ENCODE results near the gene RADIL.
A peak's percentile ranks its signal among the peaks of the same experiment; 100 is the strongest.
"Not testable (repeated sequence)": the region's sequence is repeated elsewhere in the genome, so short reads cannot be mapped to it uniquely, and the experiment has no call there.

RADIL gene

DNA sequence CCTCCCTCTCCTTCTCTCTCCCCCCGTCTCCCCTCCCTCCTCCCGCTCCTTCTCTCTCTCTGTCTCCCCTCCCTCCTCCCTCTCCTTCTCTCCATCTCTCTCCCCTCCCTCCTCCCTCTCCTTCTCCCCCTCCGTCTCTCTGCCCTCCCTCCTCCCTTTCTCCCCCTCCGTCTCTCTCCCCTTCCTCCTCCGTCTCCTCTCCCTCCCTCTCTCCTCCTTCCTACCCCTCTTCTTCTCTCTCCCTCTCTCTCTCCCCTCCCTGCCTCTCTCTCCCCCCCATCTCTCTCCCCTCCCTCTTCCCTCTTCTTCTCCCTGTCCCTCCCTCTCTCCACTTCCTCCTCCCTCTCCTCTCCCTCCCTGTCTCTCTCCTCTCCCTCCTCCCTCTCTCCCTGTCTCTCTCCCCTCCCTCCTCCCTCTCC, 75.9 kb downstream of the RADIL start:
- DNase-seq (ENCODE audit: low spot score) = no peak

- no peak for DNase-seq (ENCODE audit: low spot score)
Measured at GRCh38 chr7:4806983-4807597, 76.4 kb downstream of the RADIL start.

GRCh38 chr7:4805984-4806300, 77.6 kb downstream of the RADIL start:
- no peak for DNase-seq (ENCODE audit: low spot score)

DNA sequence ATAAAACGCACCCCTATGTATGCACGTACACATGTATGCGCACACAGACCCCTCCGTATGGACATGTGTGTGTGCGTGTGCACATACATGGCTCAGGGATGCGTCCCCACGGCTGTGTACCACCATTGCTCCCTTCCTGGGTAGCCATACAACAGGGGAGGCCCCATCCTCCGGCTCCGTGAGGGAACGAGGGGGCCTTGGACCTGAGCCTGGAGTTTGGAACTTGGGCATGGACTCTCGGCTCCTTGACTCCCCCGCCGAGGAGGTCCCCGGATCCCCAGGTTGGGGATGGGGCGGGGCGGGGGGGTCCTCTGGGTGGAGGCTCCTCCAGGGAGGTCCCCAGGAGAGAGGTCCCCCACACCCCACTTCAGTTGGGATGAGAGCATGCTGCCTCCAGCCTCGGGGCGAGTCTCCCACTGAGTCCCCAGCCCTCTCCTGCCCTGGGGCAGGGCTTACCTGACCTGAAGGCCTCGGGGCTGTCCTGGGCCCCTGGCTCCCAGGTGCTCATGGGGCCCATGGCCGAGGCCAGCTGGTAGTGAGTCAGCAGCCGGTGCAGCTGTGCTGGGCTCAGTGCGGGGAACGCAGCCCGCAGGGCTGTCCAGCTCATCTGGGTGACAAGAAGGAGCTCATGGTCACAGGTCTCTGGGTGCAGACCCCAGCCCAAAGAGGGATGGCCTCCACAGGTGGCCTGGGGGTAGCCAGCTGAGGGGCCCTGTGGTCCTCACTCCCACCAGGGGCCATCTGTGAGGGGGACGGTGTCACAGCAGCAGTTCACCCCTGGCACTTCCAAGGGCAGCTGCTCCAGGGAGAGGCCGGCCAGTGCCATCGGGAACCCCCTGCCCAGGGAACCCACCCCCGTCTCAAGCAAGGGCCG, 78.2 kb downstream of the RADIL start:
- DNase-seq (ENCODE audit: low spot score) = no peak

- no peak for DNase-seq (ENCODE audit: low spot score)
Measured at GRCh38 chr7:4803397-4804241, 79.9 kb downstream of the RADIL start.

- DNase-seq (ENCODE audit: low spot score) = not testable (repeated sequence)
Measured at GRCh38 chr7:4802577-4802976, 80.9 kb downstream of the RADIL start.

- no peak for DNase-seq (ENCODE audit: low spot score)
Measured at GRCh38 chr7:4801839-4802231, 81.7 kb downstream of the RADIL start.

DNA sequence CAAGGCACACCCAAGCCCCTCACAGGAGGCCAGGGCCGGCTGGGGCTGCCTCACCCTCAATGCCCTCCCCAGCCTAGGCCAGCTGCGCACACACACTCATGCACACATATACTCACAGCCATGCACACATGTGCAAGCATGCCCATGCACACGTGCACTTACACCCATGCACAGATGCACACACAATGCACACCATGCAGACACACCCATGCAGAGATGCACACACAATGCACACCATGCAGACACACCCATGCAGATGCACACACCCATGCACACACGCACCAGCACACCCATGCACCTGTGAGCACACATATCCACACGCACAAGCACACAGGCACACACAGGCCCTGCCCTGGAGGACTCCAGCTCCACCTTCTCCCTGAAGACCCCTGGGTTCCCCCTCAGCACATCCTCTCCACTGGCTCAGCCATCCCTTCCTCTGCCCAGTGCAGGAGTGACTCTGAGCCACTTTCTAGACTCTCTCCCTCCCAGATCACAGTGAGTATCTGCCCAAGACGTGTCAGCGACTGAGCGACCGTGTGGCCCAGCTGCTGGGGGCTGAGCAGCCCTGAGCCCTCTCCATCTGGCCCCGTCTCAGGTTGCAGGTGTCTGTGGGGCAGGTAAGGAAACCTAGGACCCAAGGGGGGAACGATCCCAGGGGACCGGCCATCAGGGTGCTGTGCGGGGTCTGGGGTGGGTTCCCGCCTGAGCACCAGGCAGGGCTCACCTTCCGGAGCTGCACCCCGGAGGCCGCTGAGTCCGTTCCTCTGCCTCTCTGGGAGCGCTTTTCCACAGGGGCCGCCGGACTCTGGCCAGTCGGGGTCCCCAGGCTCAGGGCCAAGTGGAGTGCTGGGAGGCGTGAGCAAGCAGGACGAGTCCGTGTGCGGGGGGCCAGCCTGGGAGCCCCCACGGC, 82.3 kb downstream of the RADIL start:
- DNase-seq (ENCODE audit: low spot score) = no peak

DNA sequence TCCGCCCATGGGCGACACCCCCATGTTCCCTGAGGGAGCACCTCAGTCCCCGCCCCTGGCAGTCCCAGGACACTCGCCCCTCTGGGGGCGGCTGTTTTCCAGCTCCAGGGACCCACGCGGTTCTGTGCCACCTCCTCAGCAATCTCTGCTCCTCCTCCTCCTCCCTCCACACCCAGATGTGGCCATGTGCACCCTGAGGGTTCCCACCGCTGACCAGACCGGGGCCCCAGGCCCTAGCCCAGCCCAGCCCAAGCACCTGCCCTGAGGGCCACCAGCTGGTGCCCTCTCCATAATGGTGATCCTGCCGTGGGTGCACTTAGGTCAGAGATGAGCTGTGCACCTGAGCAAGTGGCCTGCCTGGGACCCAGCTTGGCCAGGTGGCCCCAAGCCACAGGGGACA, 83.0 kb downstream of the RADIL start:
- no peak for DNase-seq (ENCODE audit: low spot score)

- DNase-seq (ENCODE audit: low spot score) = no peak
Measured at GRCh38 chr7:4799508-4800268, 83.8 kb downstream of the RADIL start.

GRCh38 chr7:4798706-4799235, 84.7 kb downstream of the RADIL start:
- no peak for DNase-seq (ENCODE audit: low spot score)

DNA sequence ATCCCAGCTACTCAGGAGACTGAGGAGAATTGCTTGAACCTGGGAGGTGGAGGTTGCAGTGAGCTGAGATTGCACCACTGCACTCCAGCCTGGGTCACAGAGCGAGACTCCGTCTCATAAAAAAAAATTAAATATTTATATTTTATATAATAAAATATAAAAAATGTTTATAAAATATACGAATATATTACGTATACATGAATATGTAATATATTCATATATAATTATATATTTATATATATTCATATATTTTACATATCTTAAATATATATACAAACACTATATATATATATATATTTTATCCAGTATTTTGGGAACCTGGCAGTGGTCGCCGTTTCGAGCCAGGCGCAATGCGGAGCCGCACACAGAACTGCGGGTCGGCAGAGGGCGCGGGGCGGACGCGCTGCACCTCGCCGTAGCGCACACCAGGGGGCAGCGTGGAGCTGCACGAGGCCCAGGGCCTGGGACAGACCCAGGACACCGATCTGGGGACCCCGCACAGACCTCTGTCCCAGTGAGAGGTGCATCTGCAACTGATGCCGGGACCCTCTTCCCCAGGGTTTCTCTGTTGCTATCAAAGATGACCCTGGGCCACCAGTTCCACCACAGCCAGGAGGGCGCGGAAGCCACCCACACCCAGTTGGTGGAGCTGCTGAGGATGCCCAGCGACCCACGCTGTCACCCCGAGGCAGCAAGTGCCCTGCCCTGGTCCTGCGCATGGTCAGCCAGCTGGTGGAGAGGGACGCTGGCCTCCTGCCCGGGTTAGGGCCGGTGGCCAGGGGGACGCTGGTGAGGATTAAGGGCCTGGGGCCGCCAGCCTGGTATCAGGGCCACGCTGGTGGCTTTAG, 85.4 kb downstream of the RADIL start:
- peak; percentile 53 for DNase-seq (ENCODE audit: low spot score)

GRCh38 chr7:4796453-4796852, 87.1 kb downstream of the RADIL start:
- DNase-seq (ENCODE audit: low spot score) = no peak

- no peak for DNase-seq (ENCODE audit: low spot score)
Measured at GRCh38 chr7:4794591-4795350, 88.7 kb downstream of the RADIL start.

DNA sequence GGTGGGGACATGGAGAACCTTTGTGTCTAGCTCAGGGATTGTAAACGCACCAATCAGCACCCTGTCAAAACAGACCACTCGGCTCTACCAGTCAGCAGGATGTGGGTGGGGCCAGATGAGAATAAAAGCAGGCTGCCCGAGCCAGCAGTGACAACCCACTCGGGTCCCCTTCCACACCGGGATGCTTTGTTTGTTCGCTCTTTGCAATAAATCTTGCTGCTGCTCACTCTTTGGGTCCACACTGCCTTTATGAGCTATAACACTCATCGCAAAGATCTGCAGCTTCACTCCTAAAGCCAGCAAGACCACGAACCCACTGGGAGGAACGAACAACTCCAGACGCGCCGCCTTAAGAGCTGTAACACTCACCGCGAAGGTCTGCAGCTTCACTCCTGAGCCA, 89.3 kb downstream of the RADIL start:
- not testable (repeated sequence) for DNase-seq (ENCODE audit: low spot score)

- DNase-seq (ENCODE audit: low spot score) = not testable (repeated sequence)
Measured at GRCh38 chr7:4793385-4793993, 90.0 kb downstream of the RADIL start.

DNA sequence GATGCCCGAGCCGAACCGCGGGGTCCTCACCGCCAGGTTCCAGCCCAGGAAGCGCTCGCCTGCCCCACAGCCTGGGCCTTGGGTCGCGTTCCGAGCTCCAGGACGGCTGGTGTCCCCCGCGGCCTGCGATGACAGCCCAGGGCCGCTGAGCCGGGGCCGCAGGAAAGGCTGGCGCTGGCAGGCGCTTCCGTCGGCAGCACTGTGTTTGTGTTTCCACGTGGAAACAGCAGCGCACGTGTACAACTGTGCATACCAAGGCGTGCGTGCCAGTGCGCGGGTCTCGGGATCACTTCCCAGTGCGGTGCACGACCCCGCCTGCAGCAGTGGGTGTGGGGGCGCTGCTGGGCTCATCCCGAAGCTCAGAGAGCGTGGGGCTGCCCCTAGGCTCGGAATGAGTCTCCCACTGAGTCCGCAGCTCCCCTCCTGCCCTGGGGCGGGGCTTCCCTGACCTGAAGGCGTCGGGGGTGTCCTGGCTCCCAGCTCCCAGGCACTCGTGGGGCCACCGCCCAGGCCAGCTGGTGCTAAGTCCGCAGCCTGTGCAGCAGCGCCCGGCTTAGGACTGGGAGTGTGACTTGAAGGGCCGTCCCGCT, 90.9 kb downstream of the RADIL start:
- no peak for DNase-seq (ENCODE audit: low spot score)
